ENCODE data around the gene SSR4. TPM values are rescaled to one million over a fixed set of nuclear protein-coding genes. Genes with fewer than 3 reads are reported as not detected.

SSR4 gene
- total and polyA plus RNA-seq, 2 of the 13 experiments (the other 11 are each of a cell fraction or from before 2014, with no cell fraction given): 214 to 288 TPM

GRCh38 chrX:153763989-153764755, 30.3 kb upstream of the SSR4 start, which contains the start of gene PLXNB3 (continued):
- TF ChIP-seq ARID5B (CRISPR knock-in tag; IDR thresholded peaks at IDR 0.05): 0 out of 2 replicates have a peak, but pooled peaks have one; percentile 9
- TF ChIP-seq ZBTB33 (CRISPR knock-in tag; IDR thresholded peaks at IDR 0.05): no peak
- no peak for TF ChIP-seq MAFG (CRISPR knock-in tag; IDR thresholded peaks at IDR 0.05)
- 0 out of 2 replicates have a peak, but pooled peaks have one; percentile 38 for TF ChIP-seq HMG20B (CRISPR knock-in tag; conservative IDR thresholded peaks at IDR 0.05)
- TF ChIP-seq ZHX2 (IDR thresholded peaks at IDR 0.05; ENCODE audit: low read depth): no peak
- no peak for TF ChIP-seq ZHX2 (CRISPR knock-in tag; IDR thresholded peaks at IDR 0.05; ENCODE audit: borderline replicate concordance)
- no peak for TF ChIP-seq ZNF557 (CRISPR knock-in tag; IDR thresholded peaks at IDR 0.05)
- no peak for TF ChIP-seq GTF3A (CRISPR knock-in tag; conservative IDR thresholded peaks at IDR 0.05)
- TF ChIP-seq GABPA (IDR thresholded peaks at IDR 0.05; ENCODE audit: low read depth, low read length): no peak
- no peak for TF ChIP-seq GABPA (CRISPR knock-in tag; IDR thresholded peaks at IDR 0.05; ENCODE audit: low read depth)
- no peak for TF ChIP-seq MED13 (CRISPR knock-in tag; IDR thresholded peaks at IDR 0.05)
- no peak for TF ChIP-seq SIN3A (IDR thresholded peaks at IDR 0.05; ENCODE audit: borderline replicate concordance, low read depth, low read length)
- TF ChIP-seq ZKSCAN5 (CRISPR knock-in tag; IDR thresholded peaks at IDR 0.05): no peak
- TF ChIP-seq KDM5B (CRISPR knock-in tag; IDR thresholded peaks at IDR 0.05; ENCODE audit: borderline replicate concordance): no peak
- no peak for TF ChIP-seq ZNF230 (CRISPR knock-in tag; IDR thresholded peaks at IDR 0.05)
- no peak for TF ChIP-seq ZNF280B (CRISPR knock-in tag; IDR thresholded peaks at IDR 0.05; ENCODE audit: borderline replicate concordance)
